ENCODE measurements around the gene PGBD2. TPM values are rescaled to one million over a fixed set of nuclear protein-coding genes. Genes with fewer than 3 reads are reported as not detected.

The PGBD2 gene
- total and polyA plus RNA-seq, 9 of the 15 experiments (the other 6 are each of a cell fraction or from before 2014, with no cell fraction given) = 11.9 to 21.8 (median 14.7) TPM

- TF ChIP-seq MXI1 (IDR thresholded peaks at IDR 0.05; ENCODE audit: low read depth, low read length) = no peak
- no peak for TF ChIP-seq MECOM (CRISPR knock-in tag; IDR thresholded peaks at IDR 0.05)
- TF ChIP-seq CBX8 (IDR thresholded peaks at IDR 0.05; ENCODE audit: borderline replicate concordance, extremely low read depth, low read depth, low read length, poor library complexity, severe bottlenecking) = no peak
- TF ChIP-seq, protein P1, sequence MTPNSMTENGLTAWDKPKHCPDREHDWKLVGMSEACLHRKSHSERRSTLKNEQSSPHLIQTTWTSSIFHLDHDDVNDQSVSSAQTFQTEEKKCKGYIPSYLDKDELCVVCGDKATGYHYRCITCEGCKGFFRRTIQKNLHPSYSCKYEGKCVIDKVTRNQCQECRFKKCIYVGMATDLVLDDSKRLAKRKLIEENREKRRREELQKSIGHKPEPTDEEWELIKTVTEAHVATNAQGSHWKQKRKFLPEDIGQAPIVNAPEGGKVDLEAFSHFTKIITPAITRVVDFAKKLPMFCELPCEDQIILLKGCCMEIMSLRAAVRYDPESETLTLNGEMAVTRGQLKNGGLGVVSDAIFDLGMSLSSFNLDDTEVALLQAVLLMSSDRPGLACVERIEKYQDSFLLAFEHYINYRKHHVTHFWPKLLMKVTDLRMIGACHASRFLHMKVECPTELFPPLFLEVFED (CRISPR knock-in tag; conservative IDR thresholded peaks at IDR 0.05) = 0 out of 2 replicates have a peak, but pooled peaks have one; percentile 7
- TF ChIP-seq, protein P2, sequence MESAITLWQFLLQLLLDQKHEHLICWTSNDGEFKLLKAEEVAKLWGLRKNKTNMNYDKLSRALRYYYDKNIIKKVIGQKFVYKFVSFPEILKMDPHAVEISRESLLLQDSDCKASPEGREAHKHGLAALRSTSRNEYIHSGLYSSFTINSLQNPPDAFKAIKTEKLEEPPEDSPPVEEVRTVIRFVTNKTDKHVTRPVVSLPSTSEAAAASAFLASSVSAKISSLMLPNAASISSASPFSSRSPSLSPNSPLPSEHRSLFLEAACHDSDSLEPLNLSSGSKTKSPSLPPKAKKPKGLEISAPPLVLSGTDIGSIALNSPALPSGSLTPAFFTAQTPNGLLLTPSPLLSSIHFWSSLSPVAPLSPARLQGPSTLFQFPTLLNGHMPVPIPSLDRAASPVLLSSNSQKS (CRISPR knock-in tag; IDR thresholded peaks at IDR 0.05) = no peak
- TF ChIP-seq KLF10 (CRISPR knock-in tag; IDR thresholded peaks at IDR 0.05) = no peak
- no peak for TF ChIP-seq SMARCA5 (IDR thresholded peaks at IDR 0.05)
- TF ChIP-seq DMBX1 (CRISPR knock-in tag; IDR thresholded peaks at IDR 0.05; ENCODE audit: borderline replicate concordance) = peak; percentile 54; the same call in 1 of the 2 replicates
- no peak for TF ChIP-seq RBM15 (IDR thresholded peaks at IDR 0.05; ENCODE audit: insufficient read depth, low read length)
- TF ChIP-seq, protein P3, sequence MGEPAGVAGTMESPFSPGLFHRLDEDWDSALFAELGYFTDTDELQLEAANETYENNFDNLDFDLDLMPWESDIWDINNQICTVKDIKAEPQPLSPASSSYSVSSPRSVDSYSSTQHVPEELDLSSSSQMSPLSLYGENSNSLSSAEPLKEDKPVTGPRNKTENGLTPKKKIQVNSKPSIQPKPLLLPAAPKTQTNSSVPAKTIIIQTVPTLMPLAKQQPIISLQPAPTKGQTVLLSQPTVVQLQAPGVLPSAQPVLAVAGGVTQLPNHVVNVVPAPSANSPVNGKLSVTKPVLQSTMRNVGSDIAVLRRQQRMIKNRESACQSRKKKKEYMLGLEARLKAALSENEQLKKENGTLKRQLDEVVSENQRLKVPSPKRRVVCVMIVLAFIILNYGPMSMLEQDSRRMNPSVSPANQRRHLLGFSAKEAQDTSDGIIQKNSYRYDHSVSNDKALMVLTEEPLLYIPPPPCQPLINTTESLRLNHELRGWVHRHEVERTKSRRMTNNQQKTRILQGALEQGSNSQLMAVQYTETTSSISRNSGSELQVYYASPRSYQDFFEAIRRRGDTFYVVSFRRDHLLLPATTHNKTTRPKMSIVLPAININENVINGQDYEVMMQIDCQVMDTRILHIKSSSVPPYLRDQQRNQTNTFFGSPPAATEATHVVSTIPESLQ (CRISPR knock-in tag; IDR thresholded peaks at IDR 0.05) = peak; percentile 82; the same call in 1 of the 2 replicates
- no peak for TF ChIP-seq MCM7 (IDR thresholded peaks at IDR 0.05)
- TF ChIP-seq KLF13 (tag; IDR thresholded peaks at IDR 0.05; ENCODE audit: borderline replicate concordance, low read depth) = no peak
- no peak for TF ChIP-seq ZNF780A (CRISPR knock-in tag; IDR thresholded peaks at IDR 0.05)
- TF ChIP-seq HDAC1 (IDR thresholded peaks at IDR 0.05) = peak; percentile 18 to 59; a peak in 1 of 4 replicates
- no peak for TF ChIP-seq ZNF239 (CRISPR knock-in tag; IDR thresholded peaks at IDR 0.05)
- TF ChIP-seq NCOR1 (IDR thresholded peaks at IDR 0.05) = no peak
- no peak for TF ChIP-seq ZNF165 (CRISPR knock-in tag; IDR thresholded peaks at IDR 0.05; ENCODE audit: borderline replicate concordance)
- TF ChIP-seq FOXA1 (IDR thresholded peaks at IDR 0.05; ENCODE audit: borderline replicate concordance) = no peak
- TF ChIP-seq, protein P4, sequence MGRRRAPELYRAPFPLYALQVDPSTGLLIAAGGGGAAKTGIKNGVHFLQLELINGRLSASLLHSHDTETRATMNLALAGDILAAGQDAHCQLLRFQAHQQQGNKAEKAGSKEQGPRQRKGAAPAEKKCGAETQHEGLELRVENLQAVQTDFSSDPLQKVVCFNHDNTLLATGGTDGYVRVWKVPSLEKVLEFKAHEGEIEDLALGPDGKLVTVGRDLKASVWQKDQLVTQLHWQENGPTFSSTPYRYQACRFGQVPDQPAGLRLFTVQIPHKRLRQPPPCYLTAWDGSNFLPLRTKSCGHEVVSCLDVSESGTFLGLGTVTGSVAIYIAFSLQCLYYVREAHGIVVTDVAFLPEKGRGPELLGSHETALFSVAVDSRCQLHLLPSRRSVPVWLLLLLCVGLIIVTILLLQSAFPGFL (CRISPR knock-in tag; IDR thresholded peaks at IDR 0.05) = no peak
- no peak for TF ChIP-seq TRIM28 (IDR thresholded peaks at IDR 0.05)
Observed at GRCh38 chr1:248858891-248859889, 46.8 kb upstream of the PGBD2 start, which contains the start of gene ZNF692 (continued).
